Astrocyte of the cerebellum (primary cell): Measurements from ENCODE around the gene TMEM132D.

ENCODE experiments used
- DNase-seq: peaks from one replicate; pipeline ENCODE4 v3.0.0-alpha.2; 2011; ENCODE audit warnings: low read depth
- H3K4me3 ChIP-seq: 2 replicates; pipeline ENCODE4 v1.5.1; 2011; ENCODE audit warnings: mild to moderate bottlenecking, low read depth, low read length, moderate library complexity
- CTCF ChIP-seq: IDR thresholded peaks from 2 replicates; pipeline ENCODE4 v1.5.1; 2012; ENCODE audit warnings: low read length, low read depth, moderate library complexity, mild to moderate bottlenecking; ENCODE audit errors: missing control alignments
- in situ Hi-C: cut with HindIII; loops from 2 replicates; pipeline ENCODE4 v1.10.0; 2017; ENCODE audit warnings: low sequenced_read_pairs

TMEM132D gene

GRCh38 chr12:129304529-129304928 lies 599.3 kb downstream of the TMEM132D start:
- in situ Hi-C loops, result no loop called here
- no peak for TF ChIP-seq CTCF
- DNase-seq, result no peak
- H3K4me3 ChIP-seq, result no peak overlapping the region

GRCh38 chr12:129300011-129300410 lies 603.8 kb downstream of the TMEM132D start:
- H3K4me3 ChIP-seq, result no peak overlapping the region
- no peak for DNase-seq
- in situ Hi-C loops, result no loop called here
- no peak for TF ChIP-seq CTCF

- no peak for TF ChIP-seq CTCF
- in situ Hi-C loops, result no loop called here
- no peak for DNase-seq
- no peak overlapping the region for H3K4me3 ChIP-seq
These were observed 604.9 kb downstream of the TMEM132D start for GRCh38 chr12:129298921-129299320.

- in situ Hi-C loops, result no loop called here
- TF ChIP-seq CTCF, result no peak
- no peak overlapping the region for H3K4me3 ChIP-seq
- no peak for DNase-seq
These were observed 607.2 kb downstream of the TMEM132D start for GRCh38 chr12:129296671-129297070.

- H3K4me3 ChIP-seq, result no peak overlapping the region
- no peak for DNase-seq
- TF ChIP-seq CTCF, result no peak
- in situ Hi-C loops, result loop anchor here (5.0 kb wide), 1 partner anchor 38 kb away; no protein-coding TSS in a partner anchor
These were observed 609.0 kb downstream of the TMEM132D start for GRCh38 chr12:129294868-129295267.

- no peak overlapping the region for H3K4me3 ChIP-seq
- no peak for DNase-seq
- in situ Hi-C loops, result no loop called here
- TF ChIP-seq CTCF, result no peak
These were observed 624.1 kb downstream of the TMEM132D start for GRCh38 chr12:129279771-129280170.

GRCh38 chr12:129276361-129277060 lies 627.3 kb downstream of the TMEM132D start:
- in situ Hi-C loops, result no loop called here
- TF ChIP-seq CTCF, result no peak
- DNase-seq, result no peak
- H3K4me3 ChIP-seq, result no peak overlapping the region
